Neural progenitor cell (in vitro differentiated cells): Measurements from ENCODE around the gene GRIN2A. TPM values are rescaled to one million over a fixed set of nuclear protein-coding genes. Genes with fewer than 3 reads are reported as not detected.

Experiments
- DNase-seq: peaks from one replicate; pipeline ENCODE4 v3.0.0-alpha.2; 2016; ENCODE audit warnings: low spot score
- H2AFZ ChIP-seq: fragments of 200-600 bp; sonication (generic); replicated peaks from 2 replicates; pipeline ENCODE4 v1.6.1; 2016; ENCODE audit warnings: antibody characterized with exemption
- H3F3A ChIP-seq: fragments of 200-600 bp; sonication (generic); 2 replicates; pipeline ENCODE4 v1.6.1; 2016; ENCODE audit warnings: antibody characterized with exemption, low read depth
- H3K27ac ChIP-seq: fragments of 200-600 bp; sonication (generic); 2 replicates; pipeline ENCODE4 v1.5.1; 2016; ENCODE audit warnings: mild to moderate bottlenecking
- H3K27me3 ChIP-seq: fragments of 200-600 bp; sonication (generic); 2 replicates; pipeline ENCODE4 v1.6.1; 2016; ENCODE audit warnings: mild to moderate bottlenecking, moderate library complexity
- H3K36me3 ChIP-seq: fragments of 200-600 bp; sonication (generic); 2 replicates; pipeline ENCODE4 v1.5.1; 2016
- H3K4me1 ChIP-seq: fragments of 200-600 bp; sonication (generic); 2 replicates; pipeline ENCODE4 v1.6.1; 2016; ENCODE audit warnings: mixed run types
- H3K4me2 ChIP-seq: fragments of 200-600 bp; sonication (generic); 2 replicates; pipeline ENCODE4 v1.6.1; 2016
- H3K4me3 ChIP-seq: fragments of 200-600 bp; sonication (generic); 2 replicates; pipeline ENCODE4 v1.5.1; 2016
- H3K79me2 ChIP-seq: fragments of 200-600 bp; sonication (generic); 2 replicates; pipeline ENCODE4 v1.6.1; 2016; ENCODE audit warnings: low read depth
- H3K9ac ChIP-seq: fragments of 200-600 bp; sonication (generic); 2 replicates; pipeline ENCODE4 v1.6.1; 2016
- H3K9me3 ChIP-seq: fragments of 200-600 bp; sonication (generic); 2 replicates; pipeline ENCODE4 v1.5.1; 2016; ENCODE audit warnings: low read depth
- H4K20me1 ChIP-seq: fragments of 200-600 bp; sonication (generic); 2 replicates; pipeline ENCODE4 v1.6.1; 2016; ENCODE audit warnings: low read depth
- H3K27ac Mint-ChIP-seq: 3 replicates; pipeline ENCODE4 v1.8.0; 2021; ENCODE audit warnings: mixed read lengths
- H3K27me3 Mint-ChIP-seq: 2 replicates; pipeline ENCODE4 v1.8.0; 2022; ENCODE audit warnings: low read depth, mild to moderate bottlenecking, inconsistent platforms, moderate library complexity, mixed read lengths; ENCODE audit not compliant: insufficient read depth
- H3K36me3 Mint-ChIP-seq: 3 replicates; pipeline ENCODE4 v1.8.0; 2021; ENCODE audit warnings: mixed read lengths
- H3K4me1 Mint-ChIP-seq: 3 replicates; pipeline ENCODE4 v1.8.0; 2021; ENCODE audit warnings: mixed read lengths
- H3K4me3 Mint-ChIP-seq: 3 replicates; pipeline ENCODE4 v1.8.0; 2021; ENCODE audit warnings: mild to moderate bottlenecking, moderate library complexity, mixed read lengths
- H3K9me3 Mint-ChIP-seq: 3 replicates; pipeline ENCODE4 v1.8.0; 2020; ENCODE audit warnings: mixed read lengths
- EZH2 ChIP-seq: fragments of 200-600 bp; sonication (generic); IDR thresholded peaks from 2 replicates; pipeline ENCODE4 v1.6.1; 2017; ENCODE audit warnings: antibody characterized with exemption, mild to moderate bottlenecking, moderate library complexity
- EZH2phosphoT487 ChIP-seq: fragments of 200-600 bp; sonication (generic); IDR thresholded peaks from 2 replicates; pipeline ENCODE4 v1.6.1; 2017; ENCODE audit warnings: antibody characterized with exemption
- total RNA-seq: library from RNA; depleted of rRNA; stranded (reverse); fragments of >200 nt; gene quantifications from 2 replicates; pipeline ENCODE4 v1.2.3, GENCODE V29; 2015; ENCODE audit warnings: low replicate concordance
- TF ChIP-seq, protein P1 (sequence below): fragments of 200-600 bp; sonication (generic); IDR thresholded peaks from 2 replicates; pipeline ENCODE4 v1.5.1; 2017; ENCODE audit warnings: antibody characterized with exemption, mild to moderate bottlenecking

The GRIN2A gene
- total RNA-seq, 1 donor from 2014 or later: 1.6 TPM

DNA sequence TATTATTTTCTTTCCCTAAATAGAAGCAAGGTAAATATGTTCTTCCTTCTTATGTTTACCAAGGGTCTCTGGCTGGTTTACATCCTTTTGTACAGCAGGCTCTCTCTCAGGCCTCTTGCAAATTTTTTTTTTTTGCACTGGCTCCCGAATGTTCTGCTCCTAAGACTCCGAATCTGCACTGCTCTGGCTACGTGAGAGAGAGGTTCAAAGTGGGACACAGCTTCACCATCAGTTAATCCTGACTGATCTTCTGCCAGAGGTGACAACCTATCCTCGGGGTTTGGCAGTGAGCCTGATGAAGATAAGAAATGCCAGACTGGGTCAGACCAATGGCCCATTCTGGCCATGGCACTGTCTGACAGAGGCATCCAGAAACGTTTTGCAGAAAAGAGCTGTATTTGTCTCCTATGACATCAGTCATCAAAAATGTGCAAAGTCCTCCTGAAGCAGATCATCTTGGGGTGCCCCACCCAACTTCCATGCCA lies 136.9 kb downstream of the GRIN2A start:
- DNase-seq: no peak
- H3K9ac ChIP-seq: no peak overlapping the region
- peaks cover 9% of the 10 kb centered on the region for H3F3A ChIP-seq
- H3K27me3 Mint-ChIP-seq: peaks cover 4% of the 10 kb centered on the region
- H3K27ac ChIP-seq: no peak overlapping the region
- H3K4me2 ChIP-seq: no peak overlapping the region
- TF ChIP-seq EZH2phosphoT487: no peak
- TF ChIP-seq EZH2: no peak
- TF ChIP-seq, protein P1, sequence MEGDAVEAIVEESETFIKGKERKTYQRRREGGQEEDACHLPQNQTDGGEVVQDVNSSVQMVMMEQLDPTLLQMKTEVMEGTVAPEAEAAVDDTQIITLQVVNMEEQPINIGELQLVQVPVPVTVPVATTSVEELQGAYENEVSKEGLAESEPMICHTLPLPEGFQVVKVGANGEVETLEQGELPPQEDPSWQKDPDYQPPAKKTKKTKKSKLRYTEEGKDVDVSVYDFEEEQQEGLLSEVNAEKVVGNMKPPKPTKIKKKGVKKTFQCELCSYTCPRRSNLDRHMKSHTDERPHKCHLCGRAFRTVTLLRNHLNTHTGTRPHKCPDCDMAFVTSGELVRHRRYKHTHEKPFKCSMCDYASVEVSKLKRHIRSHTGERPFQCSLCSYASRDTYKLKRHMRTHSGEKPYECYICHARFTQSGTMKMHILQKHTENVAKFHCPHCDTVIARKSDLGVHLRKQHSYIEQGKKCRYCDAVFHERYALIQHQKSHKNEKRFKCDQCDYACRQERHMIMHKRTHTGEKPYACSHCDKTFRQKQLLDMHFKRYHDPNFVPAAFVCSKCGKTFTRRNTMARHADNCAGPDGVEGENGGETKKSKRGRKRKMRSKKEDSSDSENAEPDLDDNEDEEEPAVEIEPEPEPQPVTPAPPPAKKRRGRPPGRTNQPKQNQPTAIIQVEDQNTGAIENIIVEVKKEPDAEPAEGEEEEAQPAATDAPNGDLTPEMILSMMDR: no peak
- H3K36me3 ChIP-seq: no peaks in the 10 kb centered on the region
- H3K4me3 ChIP-seq: no peak overlapping the region
- H3K4me3 Mint-ChIP-seq: no peak overlapping the region
- H3K9me3 ChIP-seq: no peaks in the 10 kb centered on the region
- no peaks in the 10 kb centered on the region for H3K79me2 ChIP-seq
- no peaks in the 10 kb centered on the region for H3K27me3 ChIP-seq
- no peaks in the 10 kb centered on the region for H4K20me1 ChIP-seq
- H2AFZ ChIP-seq: no peak overlapping the region
- no peak overlapping the region for H3K27ac Mint-ChIP-seq
- no peaks in the 10 kb centered on the region for H3K4me1 ChIP-seq
- no peaks in the 10 kb centered on the region for H3K36me3 Mint-ChIP-seq
- no peaks in the 10 kb centered on the region for H3K4me1 Mint-ChIP-seq
- no peaks in the 10 kb centered on the region for H3K9me3 Mint-ChIP-seq

GRCh38 chr16:10040136-10041080 lies 141.8 kb downstream of the GRIN2A start:
- H3K4me3 ChIP-seq: no peak overlapping the region
- Mint-ChIP-seq H3K27ac (no peak overlapping the region), H3K4me3 (no peak overlapping the region), H3K27me3 (peaks cover 4% of the 10 kb centered on the region), H3K4me1 (peaks cover 13% of the 10 kb centered on the region), H3K9me3 (no peaks in the 10 kb centered on the region), H3K36me3 (no peaks in the 10 kb centered on the region)
- no peak overlapping the region for H3K9ac ChIP-seq
- H2AFZ ChIP-seq: peak overlapping the region; percentile 12
- no peak for TF ChIP-seq EZH2
- no peak for TF ChIP-seq EZH2phosphoT487
- TF ChIP-seq, protein P1: no peak
- no peaks in the 10 kb centered on the region for H3K36me3 ChIP-seq
- H3K27ac ChIP-seq: no peak overlapping the region
- H3K9me3 ChIP-seq: no peaks in the 10 kb centered on the region
- peaks cover 6% of the 10 kb centered on the region for H3K4me1 ChIP-seq
- H3K4me2 ChIP-seq: no peak overlapping the region
- peak; percentile 61 for DNase-seq
- no peaks in the 10 kb centered on the region for H3K27me3 ChIP-seq
- H4K20me1 ChIP-seq: no peaks in the 10 kb centered on the region
- no peaks in the 10 kb centered on the region for H3K79me2 ChIP-seq
- peaks cover 35% of the 10 kb centered on the region for H3F3A ChIP-seq

DNA sequence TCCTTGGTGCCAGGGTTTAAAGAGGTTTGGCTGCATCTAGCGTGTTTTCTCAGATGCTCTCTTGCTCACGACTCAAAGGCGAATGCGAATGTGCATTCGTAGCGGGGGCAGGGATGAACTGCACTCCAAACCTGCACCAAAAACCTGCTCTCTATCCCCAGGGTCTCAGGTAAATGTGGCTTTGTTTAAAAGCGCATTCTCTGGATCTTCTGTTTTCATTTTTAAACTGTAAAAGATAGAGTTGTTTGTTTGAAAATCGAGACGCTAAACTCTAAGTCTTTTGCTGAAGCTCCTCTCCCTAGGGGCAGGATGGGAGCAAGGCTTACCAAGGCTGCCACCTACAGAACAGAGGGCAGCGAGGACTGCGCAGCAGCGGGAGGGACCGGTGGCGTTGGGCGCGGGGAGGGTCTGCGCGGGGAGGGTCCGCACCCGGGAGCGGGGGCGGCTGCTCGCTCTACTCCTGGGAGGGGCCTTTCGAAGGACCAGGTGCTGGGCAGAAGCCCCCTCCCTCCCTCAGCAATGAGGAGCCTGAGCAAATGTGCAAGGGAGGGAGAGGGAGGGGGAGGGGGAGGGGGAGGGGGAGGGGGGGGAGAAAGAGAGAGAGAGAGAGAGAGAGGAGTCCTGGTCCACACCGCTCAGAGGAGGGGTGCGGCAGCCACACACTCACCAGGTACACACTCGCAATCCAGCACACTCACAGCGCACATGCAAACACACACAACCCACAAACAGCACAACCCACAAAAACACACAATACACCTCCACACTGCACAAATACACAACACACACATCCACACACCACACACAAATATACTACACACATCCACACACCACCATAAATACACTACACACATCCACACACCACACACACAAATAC lies 142.8 kb downstream of the GRIN2A start:
- Histone ChIP-seq H3F3A (peaks cover 35% of the 10 kb centered on the region), H3K27me3 (no peaks in the 10 kb centered on the region), H3K4me1 (peaks cover 6% of the 10 kb centered on the region), H3K4me2 (peak overlapping the region; percentile 83), H3K4me3 (peak overlapping the region; percentile 48), H3K9ac (no peak overlapping the region), H3K36me3 (no peaks in the 10 kb centered on the region), H3K27ac (peak overlapping the region; percentile 69), H2AFZ (peak overlapping the region; percentile 84), H3K79me2 (no peaks in the 10 kb centered on the region), H4K20me1 (no peaks in the 10 kb centered on the region), H3K9me3 (no peaks in the 10 kb centered on the region)
- no peaks in the 10 kb centered on the region for H3K9me3 Mint-ChIP-seq
- H3K36me3 Mint-ChIP-seq: no peaks in the 10 kb centered on the region
- H3K27ac Mint-ChIP-seq: no peak overlapping the region
- peaks cover 2% of the 10 kb centered on the region for H3K27me3 Mint-ChIP-seq
- TF ChIP-seq, protein P1: peak; percentile 37
- TF ChIP-seq EZH2: no peak
- peaks cover 13% of the 10 kb centered on the region for H3K4me1 Mint-ChIP-seq
- H3K4me3 Mint-ChIP-seq: peak overlapping the region; percentile 83
- peak; percentile 78 for DNase-seq
